ENCODE data around the gene SARS2. TPM values are rescaled to one million over a fixed set of nuclear protein-coding genes. Genes with fewer than 3 reads are reported as not detected.
A peak's percentile ranks its signal among the peaks of the same experiment; 100 is the strongest.

SARS2 gene
- total RNA-seq, 1 donor from 2014 or later: 36.7 TPM

DNA sequence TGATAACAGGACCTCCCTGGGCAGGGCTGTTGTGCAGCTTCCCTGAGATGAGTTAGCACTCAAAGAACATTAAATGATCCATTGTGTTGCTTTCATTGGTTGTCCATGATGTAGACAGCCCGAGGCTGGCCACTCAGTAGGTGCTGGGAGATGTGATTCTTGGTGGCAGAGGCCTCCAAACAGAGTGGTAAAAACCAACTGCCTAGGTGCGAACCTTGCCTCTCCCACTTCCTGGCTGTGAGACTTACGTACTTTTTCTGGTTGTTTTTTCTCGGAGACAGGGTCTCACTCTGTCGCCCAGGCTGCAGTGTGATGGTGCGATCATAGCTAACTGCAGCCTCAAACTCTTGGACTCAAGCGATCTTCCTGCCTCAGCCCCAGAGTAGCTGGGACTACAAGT is 6.2 kb downstream of the SARS2 start:
- H3K27me3 Mint-ChIP-seq (ENCODE audit: unreplicated experiment): peaks cover 2% of the 10 kb centered on the region
- DNase-seq (ENCODE audit: low spot score): no peak
- H3K9me3 Mint-ChIP-seq (ENCODE audit: unreplicated experiment): no peaks in the 10 kb centered on the region
- H3K4me3 Mint-ChIP-seq (ENCODE audit: unreplicated experiment): no peak overlapping the region
- H3K27ac Mint-ChIP-seq (ENCODE audit: unreplicated experiment): no peak overlapping the region
- H3K4me1 Mint-ChIP-seq (ENCODE audit: unreplicated experiment): peaks cover 7% of the 10 kb centered on the region
- TF ChIP-seq, protein P1, sequence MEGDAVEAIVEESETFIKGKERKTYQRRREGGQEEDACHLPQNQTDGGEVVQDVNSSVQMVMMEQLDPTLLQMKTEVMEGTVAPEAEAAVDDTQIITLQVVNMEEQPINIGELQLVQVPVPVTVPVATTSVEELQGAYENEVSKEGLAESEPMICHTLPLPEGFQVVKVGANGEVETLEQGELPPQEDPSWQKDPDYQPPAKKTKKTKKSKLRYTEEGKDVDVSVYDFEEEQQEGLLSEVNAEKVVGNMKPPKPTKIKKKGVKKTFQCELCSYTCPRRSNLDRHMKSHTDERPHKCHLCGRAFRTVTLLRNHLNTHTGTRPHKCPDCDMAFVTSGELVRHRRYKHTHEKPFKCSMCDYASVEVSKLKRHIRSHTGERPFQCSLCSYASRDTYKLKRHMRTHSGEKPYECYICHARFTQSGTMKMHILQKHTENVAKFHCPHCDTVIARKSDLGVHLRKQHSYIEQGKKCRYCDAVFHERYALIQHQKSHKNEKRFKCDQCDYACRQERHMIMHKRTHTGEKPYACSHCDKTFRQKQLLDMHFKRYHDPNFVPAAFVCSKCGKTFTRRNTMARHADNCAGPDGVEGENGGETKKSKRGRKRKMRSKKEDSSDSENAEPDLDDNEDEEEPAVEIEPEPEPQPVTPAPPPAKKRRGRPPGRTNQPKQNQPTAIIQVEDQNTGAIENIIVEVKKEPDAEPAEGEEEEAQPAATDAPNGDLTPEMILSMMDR (IDR thresholded peaks at IDR 0.05; ENCODE audit: unreplicated experiment): no peak
- H3K36me3 Mint-ChIP-seq (ENCODE audit: low read depth, unreplicated experiment): peaks cover 15% of the 10 kb centered on the region

DNA sequence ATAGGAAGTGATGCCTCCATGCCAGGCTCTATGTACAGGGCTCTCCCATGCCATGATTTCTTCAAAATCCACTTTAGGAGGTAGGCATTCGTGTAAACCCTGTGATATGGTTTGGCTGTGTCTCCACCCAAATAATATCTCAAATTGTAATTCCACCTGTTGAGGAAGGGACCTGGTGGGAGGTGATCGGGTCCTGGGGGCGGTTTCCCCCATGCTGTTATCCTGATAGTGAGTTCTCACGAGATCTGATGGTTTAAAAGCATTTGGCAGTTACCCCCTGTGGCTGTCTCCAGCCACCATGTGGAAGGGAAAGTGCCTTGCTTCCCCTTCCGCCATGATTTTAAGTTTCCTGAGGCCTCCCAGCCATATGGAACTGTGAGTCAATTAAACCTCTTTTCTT is 8.1 kb downstream of the SARS2 start:
- Mint-ChIP-seq H3K27me3 (ENCODE audit: unreplicated experiment) (no peaks in the 10 kb centered on the region), H3K4me1 (ENCODE audit: unreplicated experiment) (peaks cover 9% of the 10 kb centered on the region)

DNA sequence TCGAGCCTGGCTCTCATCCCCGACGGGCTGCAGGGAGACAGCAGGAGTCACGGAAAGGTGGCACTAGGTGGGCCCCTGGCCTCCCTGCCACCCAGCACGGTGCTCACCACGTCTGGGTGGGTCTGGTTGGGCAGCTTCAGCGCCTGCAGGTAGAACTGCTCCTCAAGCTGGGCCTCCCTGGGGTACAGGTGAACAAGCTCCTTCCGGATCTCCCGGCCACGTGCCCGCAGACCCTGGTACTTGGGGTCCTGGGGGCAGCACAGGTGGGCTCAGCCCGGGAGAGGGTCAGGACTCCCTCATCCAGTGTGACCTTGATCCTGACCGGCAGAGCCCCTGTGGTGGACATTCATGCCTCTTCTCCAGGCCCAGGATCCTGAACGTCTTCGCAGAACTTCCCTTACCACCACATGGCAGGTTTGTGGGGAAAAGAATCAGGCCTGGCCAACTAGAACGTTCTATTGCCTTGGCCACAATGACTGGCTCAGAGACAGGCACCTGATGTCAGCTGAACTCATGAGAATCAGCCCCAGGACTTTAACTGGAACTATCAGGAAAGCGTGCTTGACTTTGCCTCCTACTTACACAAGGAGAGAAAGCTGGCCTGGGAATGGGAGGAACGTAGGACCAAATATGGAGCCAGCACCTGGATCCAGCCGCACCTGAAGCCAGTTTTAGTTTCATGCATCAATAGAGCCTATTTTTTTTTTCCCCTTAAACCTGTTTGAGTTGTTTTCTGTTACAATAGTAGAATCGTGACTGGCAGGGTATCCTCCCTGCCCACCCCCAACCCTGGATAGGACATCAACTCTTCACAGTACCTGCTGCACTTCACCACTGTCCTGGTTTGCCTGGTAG is 8.9 kb downstream of the SARS2 start:
- peaks cover 9% of the 10 kb centered on the region for H3K4me1 Mint-ChIP-seq (ENCODE audit: unreplicated experiment)
- no peaks in the 10 kb centered on the region for H3K27me3 Mint-ChIP-seq (ENCODE audit: unreplicated experiment)
- H3K9me3 Mint-ChIP-seq (ENCODE audit: unreplicated experiment): no peaks in the 10 kb centered on the region
- H3K4me3 Mint-ChIP-seq (ENCODE audit: unreplicated experiment): peak overlapping the region; percentile 78
- no peak overlapping the region for H3K27ac Mint-ChIP-seq (ENCODE audit: unreplicated experiment)
- TF ChIP-seq, protein P1 (IDR thresholded peaks at IDR 0.05; ENCODE audit: unreplicated experiment): no peak
- H3K36me3 Mint-ChIP-seq (ENCODE audit: low read depth, unreplicated experiment): peaks cover 15% of the 10 kb centered on the region
- no peak for DNase-seq (ENCODE audit: low spot score)

More for the DNA sequence above, 8.1 kb downstream of the SARS2 start:
- Mint-ChIP-seq H3K9me3 (ENCODE audit: unreplicated experiment) (no peaks in the 10 kb centered on the region), H3K27ac (ENCODE audit: unreplicated experiment) (no peak overlapping the region), H3K36me3 (ENCODE audit: low read depth, unreplicated experiment) (peaks cover 15% of the 10 kb centered on the region), H3K4me3 (ENCODE audit: unreplicated experiment) (no peak overlapping the region)
- no peak for DNase-seq (ENCODE audit: low spot score)
- TF ChIP-seq, protein P1 (IDR thresholded peaks at IDR 0.05; ENCODE audit: unreplicated experiment): no peak

DNA sequence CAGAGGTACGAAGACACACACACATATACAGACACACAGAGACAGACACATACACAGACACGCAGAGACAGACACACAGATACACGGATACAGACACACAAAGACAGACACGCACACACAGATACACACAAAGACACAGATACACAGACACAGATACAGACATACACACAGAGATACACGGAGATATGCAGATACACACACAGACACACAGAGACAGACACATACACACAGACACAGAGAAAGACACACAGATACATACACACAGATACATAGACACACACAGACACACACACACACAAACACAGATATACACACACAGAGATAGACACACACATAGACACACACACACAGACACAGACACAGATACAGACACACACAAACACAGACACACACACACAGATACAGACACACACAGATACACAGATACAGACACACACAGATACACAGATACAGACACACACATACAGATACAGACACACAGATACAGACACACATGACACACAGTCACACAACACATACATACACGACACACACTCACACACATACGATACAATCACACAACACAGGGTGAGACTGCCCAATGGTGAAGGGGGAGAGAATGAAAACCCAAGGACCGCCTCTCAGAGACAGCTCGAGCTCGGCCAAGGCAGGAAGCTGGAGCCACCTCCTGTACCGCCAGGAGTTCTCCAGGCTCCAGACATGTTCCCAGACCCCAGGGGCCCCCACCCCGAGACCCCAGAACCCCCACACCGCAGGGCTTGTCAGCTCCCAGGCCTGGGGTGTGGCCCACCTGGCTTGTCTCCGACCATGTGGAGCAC is 9.8 kb downstream of the SARS2 start:
- H3K36me3 Mint-ChIP-seq (ENCODE audit: low read depth, unreplicated experiment): peaks cover 15% of the 10 kb centered on the region
- no peaks in the 10 kb centered on the region for H3K9me3 Mint-ChIP-seq (ENCODE audit: unreplicated experiment)
- H3K4me3 Mint-ChIP-seq (ENCODE audit: unreplicated experiment): no peak overlapping the region
- H3K4me1 Mint-ChIP-seq (ENCODE audit: unreplicated experiment): peaks cover 12% of the 10 kb centered on the region
- peaks cover 5% of the 10 kb centered on the region for H3K27me3 Mint-ChIP-seq (ENCODE audit: unreplicated experiment)
- no peak for DNase-seq (ENCODE audit: low spot score)
- no peak overlapping the region for H3K27ac Mint-ChIP-seq (ENCODE audit: unreplicated experiment)
- TF ChIP-seq, protein P1 (IDR thresholded peaks at IDR 0.05; ENCODE audit: unreplicated experiment): no peak

Data from endothelial cell (in vitro differentiated cells).